Measurements from ENCODE around the gene TNFAIP2.

DNA sequence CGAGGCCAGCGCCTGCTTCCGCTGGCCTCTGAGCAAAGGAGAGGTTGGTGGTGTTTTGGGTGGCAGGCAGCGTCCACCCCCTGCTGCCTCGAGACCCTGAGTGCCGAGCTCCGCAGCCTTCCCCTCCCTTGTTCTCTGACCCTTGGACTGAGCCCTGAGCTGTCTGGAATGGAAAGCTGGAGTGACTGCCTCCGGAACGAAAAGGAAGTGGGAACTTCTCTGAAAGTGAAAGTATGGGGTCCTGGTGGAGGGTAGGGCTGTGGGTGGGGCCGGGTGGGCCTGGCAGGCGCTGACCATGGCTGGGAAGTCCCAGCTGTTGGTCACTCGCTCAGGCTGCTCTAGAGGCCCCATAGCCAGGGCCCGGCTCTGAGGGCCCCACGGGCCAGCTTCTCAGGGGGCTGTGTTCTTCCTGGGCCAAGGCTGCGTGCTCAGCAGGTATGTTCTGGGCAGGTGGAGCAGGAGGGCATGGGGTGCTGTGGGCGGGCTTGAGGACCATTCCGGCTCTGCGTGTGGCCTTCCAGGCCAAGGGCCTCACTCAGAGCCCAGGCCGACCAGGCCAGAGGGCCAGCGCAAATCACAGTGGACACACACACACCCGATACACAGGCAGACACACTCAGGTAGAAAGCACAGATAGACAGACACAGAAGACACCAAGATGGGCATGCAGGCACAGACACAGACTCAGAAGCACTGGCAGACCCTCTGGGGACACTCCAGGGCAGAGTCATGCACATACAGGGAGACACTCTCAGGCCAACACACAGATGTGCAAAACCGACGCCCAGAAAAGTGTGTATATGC is 28.7 kb upstream of the TNFAIP2 start, which contains the start of gene EXOC3L4:
- TF ChIP-seq, protein P1, sequence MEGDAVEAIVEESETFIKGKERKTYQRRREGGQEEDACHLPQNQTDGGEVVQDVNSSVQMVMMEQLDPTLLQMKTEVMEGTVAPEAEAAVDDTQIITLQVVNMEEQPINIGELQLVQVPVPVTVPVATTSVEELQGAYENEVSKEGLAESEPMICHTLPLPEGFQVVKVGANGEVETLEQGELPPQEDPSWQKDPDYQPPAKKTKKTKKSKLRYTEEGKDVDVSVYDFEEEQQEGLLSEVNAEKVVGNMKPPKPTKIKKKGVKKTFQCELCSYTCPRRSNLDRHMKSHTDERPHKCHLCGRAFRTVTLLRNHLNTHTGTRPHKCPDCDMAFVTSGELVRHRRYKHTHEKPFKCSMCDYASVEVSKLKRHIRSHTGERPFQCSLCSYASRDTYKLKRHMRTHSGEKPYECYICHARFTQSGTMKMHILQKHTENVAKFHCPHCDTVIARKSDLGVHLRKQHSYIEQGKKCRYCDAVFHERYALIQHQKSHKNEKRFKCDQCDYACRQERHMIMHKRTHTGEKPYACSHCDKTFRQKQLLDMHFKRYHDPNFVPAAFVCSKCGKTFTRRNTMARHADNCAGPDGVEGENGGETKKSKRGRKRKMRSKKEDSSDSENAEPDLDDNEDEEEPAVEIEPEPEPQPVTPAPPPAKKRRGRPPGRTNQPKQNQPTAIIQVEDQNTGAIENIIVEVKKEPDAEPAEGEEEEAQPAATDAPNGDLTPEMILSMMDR (conservative IDR thresholded peaks at IDR 0.05; ENCODE audit: low read depth, low read length) = no peak
- TF ChIP-seq EZH2 (IDR thresholded peaks at IDR 0.05; ENCODE audit: low read length, unreplicated experiment) (no peak), EZH2phosphoT487 (IDR thresholded peaks at IDR 0.05; ENCODE audit: borderline replicate concordance, low read length) (no peak)

Measured in PC-3 (cell line).